Measurements from ENCODE around the gene HIF3A.

DNA sequence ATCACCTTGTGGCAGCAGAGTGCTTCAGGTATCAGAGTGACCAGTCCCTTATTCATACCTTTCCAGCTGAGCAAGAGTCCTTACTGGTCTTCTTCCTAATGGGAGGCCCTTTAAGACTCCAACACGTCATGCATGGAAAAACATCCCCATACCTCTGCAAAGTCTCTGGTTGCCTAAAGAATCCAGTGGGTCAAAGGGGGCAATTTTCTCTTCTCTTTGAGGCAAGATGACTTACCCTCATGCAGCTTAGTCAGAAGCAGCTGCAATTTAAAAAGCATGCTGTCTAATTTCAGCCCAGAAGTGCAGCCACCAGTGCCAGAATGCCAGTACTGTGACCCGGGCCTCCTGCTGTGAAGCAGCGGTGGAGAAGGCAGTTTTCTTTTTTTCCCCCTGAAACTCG is 68.7 kb downstream of the HIF3A start:
- TF ChIP-seq, protein P1, sequence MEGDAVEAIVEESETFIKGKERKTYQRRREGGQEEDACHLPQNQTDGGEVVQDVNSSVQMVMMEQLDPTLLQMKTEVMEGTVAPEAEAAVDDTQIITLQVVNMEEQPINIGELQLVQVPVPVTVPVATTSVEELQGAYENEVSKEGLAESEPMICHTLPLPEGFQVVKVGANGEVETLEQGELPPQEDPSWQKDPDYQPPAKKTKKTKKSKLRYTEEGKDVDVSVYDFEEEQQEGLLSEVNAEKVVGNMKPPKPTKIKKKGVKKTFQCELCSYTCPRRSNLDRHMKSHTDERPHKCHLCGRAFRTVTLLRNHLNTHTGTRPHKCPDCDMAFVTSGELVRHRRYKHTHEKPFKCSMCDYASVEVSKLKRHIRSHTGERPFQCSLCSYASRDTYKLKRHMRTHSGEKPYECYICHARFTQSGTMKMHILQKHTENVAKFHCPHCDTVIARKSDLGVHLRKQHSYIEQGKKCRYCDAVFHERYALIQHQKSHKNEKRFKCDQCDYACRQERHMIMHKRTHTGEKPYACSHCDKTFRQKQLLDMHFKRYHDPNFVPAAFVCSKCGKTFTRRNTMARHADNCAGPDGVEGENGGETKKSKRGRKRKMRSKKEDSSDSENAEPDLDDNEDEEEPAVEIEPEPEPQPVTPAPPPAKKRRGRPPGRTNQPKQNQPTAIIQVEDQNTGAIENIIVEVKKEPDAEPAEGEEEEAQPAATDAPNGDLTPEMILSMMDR (IDR thresholded peaks at IDR 0.05): no peak
- TF ChIP-seq POLR2A (IDR thresholded peaks at IDR 0.05): no peak

All from esophagus squamous epithelium (tissue), 4 donors.